Activated T-helper 1 cell treated with anti-CD3 and anti-CD28 coated beads, Interleukin-12 subunit alpha, Interleukin-12 subunit beta, Interleukin-2, Interleukin-4 antibody, amounts not matched to agents 30 ng/mL and 10 ng/mL and 1 ng/mL, durations not matched to agents 14 hours and 24 hours and 36 hours (primary cell): ENCODE data around the gene SRF. TPM values are rescaled to one million over a fixed set of nuclear protein-coding genes. Genes with fewer than 3 reads are reported as not detected.
"Not testable (repeated sequence)": the region's sequence is repeated elsewhere in the genome, so short reads cannot be mapped to it uniquely, and the experiment has no call there.

Source experiments
- DNase-seq: peaks from one replicate; pipeline ENCODE4 v3.0.0; 2021; ENCODE audit warnings: low spot score
- H3K27ac Mint-ChIP-seq: one replicate; pipeline ENCODE4 v1.8.0; 2021; ENCODE audit warnings: mild to moderate bottlenecking, mixed read lengths
- H3K27me3 Mint-ChIP-seq: one replicate; pipeline ENCODE4 v1.8.0; 2022; ENCODE audit warnings: mild to moderate bottlenecking, moderate library complexity, mixed read lengths; ENCODE audit not compliant: insufficient read depth
- H3K36me3 Mint-ChIP-seq: one replicate; pipeline ENCODE4 v1.8.0; 2021; ENCODE audit warnings: low read depth, mixed read lengths
- H3K4me1 Mint-ChIP-seq: one replicate; pipeline ENCODE4 v1.8.0; 2021; ENCODE audit warnings: low read depth, mixed read lengths
- H3K4me3 Mint-ChIP-seq: one replicate; pipeline ENCODE4 v1.8.0; 2021; ENCODE audit warnings: mild to moderate bottlenecking, moderate library complexity, mixed read lengths
- H3K9me3 Mint-ChIP-seq: one replicate; pipeline ENCODE4 v1.8.0; 2021; ENCODE audit warnings: mixed read lengths
- intact Hi-C: fragments of 100-400 bp; cut with micrococcal nuclease; formaldehyde crosslinking; loops from one replicate; pipeline ENCODE4 v1.15.1; 2024
- total RNA-seq: library from RNA; stranded (reverse); gene quantifications from 2 replicates; pipeline ENCODE4 v1.2.3, GENCODE V29; 2022

The SRF gene
- 61.4 and 61.9 TPM in 2 replicates for total RNA-seq

DNA sequence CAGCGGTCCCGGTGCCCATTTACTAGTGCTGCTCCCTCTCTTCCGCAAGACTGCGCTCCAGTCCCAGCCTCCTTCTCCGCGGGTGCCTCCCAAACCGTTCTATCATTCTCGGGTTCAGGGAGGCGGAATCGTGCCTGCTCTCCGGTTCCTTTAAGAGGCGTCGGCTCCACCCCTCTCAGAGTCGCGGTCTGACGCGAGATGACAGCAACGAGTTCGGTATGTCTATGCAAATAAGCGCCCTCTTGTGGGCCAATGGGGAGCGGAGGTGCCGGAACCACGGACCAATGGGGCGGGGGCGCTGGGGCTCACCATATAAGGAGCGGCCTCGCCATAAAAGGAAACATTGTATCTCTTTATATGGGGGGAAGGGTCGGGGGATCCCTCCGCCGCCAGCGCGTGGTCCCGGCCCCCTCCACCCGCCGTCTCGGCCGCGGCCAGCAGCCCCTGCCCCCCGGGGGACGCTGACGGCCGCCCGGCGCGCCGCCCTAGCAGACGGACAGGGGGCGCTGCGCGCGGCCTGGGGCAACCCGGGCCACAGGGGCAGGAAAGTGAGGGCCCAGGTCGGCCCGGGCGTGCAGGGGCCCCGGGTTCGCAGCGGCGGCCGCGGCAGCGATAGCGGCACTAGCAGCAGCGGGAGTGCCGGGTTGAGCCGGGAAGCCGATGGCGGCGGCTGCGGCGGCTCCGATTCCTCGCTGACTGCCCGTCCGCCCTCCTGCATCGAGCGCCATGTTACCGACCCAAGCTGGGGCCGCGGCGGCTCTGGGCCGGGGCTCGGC is at the start of gene SRF:
Gene SRF (plus strand): TSS at position 339 of the 776 bp plus-strand sequence. CDS start 388 bp downstream, at position 727.
- H3K4me3 Mint-ChIP-seq: peak within 1 kb of the TSS; percentile 94
- peaks cover 44% of the 10 kb centered on the region for H3K4me1 Mint-ChIP-seq
- peak; percentile 99 for DNase-seq
- no peaks in the 10 kb centered on the region for H3K9me3 Mint-ChIP-seq
- H3K36me3 Mint-ChIP-seq: peaks cover 17% of the 10 kb centered on the region
- H3K27me3 Mint-ChIP-seq: peaks cover 2% of the 10 kb centered on the region
- intact Hi-C loops: loop anchor here (1.0 to 5.0 kb wide), 13 partner anchors 53 to 949 kb away; partner anchors contain the start of genes ABCC10, BICRAL, GTPBP2 and KLC4
- peak within 1 kb of the TSS; percentile 93 for H3K27ac Mint-ChIP-seq

DNA sequence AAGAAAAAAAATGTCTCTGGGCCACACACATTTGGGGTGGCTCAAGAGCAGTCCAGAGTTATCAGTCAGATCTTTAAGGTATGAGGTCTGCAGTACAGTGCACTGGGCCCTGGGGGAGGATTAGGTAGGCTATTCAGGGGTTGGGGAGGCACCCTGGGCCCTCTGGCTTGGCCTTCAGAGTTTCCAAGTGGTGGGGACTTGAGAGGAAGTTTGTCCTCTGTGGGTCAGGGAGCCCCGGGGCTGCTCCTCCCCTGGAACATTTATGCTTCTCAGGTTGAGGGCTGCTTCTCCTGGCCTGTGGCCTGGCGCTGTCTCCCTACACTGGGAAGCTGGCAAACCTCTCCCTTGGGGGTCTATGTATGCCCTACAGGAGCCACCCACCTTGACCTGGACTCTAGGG is 48.9 kb upstream of the SRF start:
- DNase-seq: no peak
- Mint-ChIP-seq H3K27ac (no peak overlapping the region), H3K4me1 (no peaks in the 10 kb centered on the region), H3K4me3 (no peak overlapping the region), H3K9me3 (no peaks in the 10 kb centered on the region), H3K27me3 (peaks cover 4% of the 10 kb centered on the region), H3K36me3 (no peaks in the 10 kb centered on the region)
- intact Hi-C loops: no loop called here

GRCh38 chr6:43123461-43124314 is 47.4 kb upstream of the SRF start:
- DNase-seq: no peak
- no peaks in the 10 kb centered on the region for H3K4me1 Mint-ChIP-seq
- intact Hi-C loops: no loop called here
- H3K27me3 Mint-ChIP-seq: peaks cover 4% of the 10 kb centered on the region
- no peaks in the 10 kb centered on the region for H3K9me3 Mint-ChIP-seq
- H3K27ac Mint-ChIP-seq: no peak overlapping the region
- no peaks in the 10 kb centered on the region for H3K36me3 Mint-ChIP-seq
- no peak overlapping the region for H3K4me3 Mint-ChIP-seq

- Mint-ChIP-seq H3K4me1 (no peaks in the 10 kb centered on the region), H3K36me3 (no peaks in the 10 kb centered on the region), H3K4me3 (no peak overlapping the region), H3K27me3 (peaks cover 4% of the 10 kb centered on the region), H3K9me3 (no peaks in the 10 kb centered on the region), H3K27ac (no peak overlapping the region)
- DNase-seq: no peak
- intact Hi-C loops: no loop called here
These were observed 46.6 kb upstream of the SRF start for GRCh38 chr6:43124481-43124880.

DNA sequence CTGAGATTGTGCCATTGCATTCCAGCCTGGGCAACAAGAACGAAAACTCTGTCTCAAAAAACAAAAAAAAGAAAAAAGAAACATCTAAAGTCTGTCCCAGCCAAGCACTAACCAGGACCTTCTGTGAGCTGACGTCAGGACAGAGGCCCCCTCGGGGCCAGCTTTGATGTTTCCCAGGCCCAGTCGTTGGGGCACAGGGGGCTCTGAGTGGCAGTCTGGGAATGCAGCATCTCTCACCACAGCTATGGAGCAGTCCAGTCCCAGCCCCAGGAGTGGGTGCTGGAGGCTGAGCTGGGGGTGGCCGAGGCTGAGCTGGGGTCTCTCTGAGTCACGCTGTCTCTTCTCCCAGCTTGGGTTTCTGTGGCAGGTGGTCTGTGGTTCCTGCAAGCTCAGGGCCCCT is 46.0 kb upstream of the SRF start:
- Mint-ChIP-seq H3K9me3 (no peaks in the 10 kb centered on the region), H3K4me1 (no peaks in the 10 kb centered on the region), H3K36me3 (no peaks in the 10 kb centered on the region), H3K27ac (no peak overlapping the region), H3K27me3 (peaks cover 4% of the 10 kb centered on the region), H3K4me3 (no peak overlapping the region)
- intact Hi-C loops: no loop called here
- DNase-seq: no peak

DNA sequence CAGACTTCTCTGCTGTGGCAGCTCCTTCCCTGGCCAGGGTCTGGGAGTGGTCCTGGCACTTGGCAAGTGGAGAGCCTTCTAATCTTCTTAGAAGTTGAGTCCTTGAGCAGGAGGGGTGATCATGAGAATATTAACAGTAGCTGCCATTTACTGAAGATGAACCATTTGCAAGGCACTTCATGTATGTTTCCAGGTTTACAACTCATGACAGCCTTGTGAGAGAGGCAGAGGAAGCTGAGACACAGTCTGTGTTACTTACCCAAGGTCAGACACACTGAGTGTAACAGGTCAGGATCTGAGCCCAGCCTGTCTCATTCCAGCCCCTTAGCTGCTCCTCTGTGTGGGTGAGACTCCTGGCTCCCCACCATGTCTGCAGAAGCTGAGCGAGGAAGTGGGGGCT is 45.5 kb upstream of the SRF start:
- no peak for DNase-seq
- H3K4me1 Mint-ChIP-seq: no peaks in the 10 kb centered on the region
- no peak overlapping the region for H3K27ac Mint-ChIP-seq
- H3K9me3 Mint-ChIP-seq: no peaks in the 10 kb centered on the region
- intact Hi-C loops: no loop called here
- H3K36me3 Mint-ChIP-seq: no peaks in the 10 kb centered on the region
- no peak overlapping the region for H3K4me3 Mint-ChIP-seq
- H3K27me3 Mint-ChIP-seq: peaks cover 4% of the 10 kb centered on the region

DNA sequence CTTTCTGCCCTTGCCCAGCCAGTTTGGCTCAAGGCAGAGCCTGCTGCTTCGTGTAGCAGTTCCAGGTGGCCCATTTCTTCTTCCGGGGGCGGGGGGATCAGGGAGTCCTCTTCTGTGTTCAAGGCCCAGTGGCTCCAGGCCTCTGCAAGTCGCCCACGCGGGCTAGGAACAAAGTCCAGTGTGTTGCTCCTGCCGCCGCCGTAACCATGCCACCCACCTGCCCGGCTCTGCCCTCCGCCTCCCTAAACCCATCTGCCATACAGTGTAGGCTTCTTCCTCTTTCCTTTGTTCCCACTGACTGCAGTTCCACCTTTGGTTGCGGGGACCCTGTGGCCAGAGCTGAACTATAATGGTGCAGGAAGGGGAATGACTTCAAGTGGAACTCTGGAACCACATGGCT is 43.9 kb upstream of the SRF start:
- no peak for DNase-seq
- Mint-ChIP-seq H3K36me3 (no peaks in the 10 kb centered on the region), H3K27me3 (no peaks in the 10 kb centered on the region), H3K4me3 (no peak overlapping the region), H3K27ac (no peak overlapping the region), H3K9me3 (no peaks in the 10 kb centered on the region), H3K4me1 (no peaks in the 10 kb centered on the region)
- intact Hi-C loops: no loop called here

GRCh38 chr6:43127877-43128276 is 43.2 kb upstream of the SRF start:
- no peaks in the 10 kb centered on the region for H3K4me1 Mint-ChIP-seq
- H3K36me3 Mint-ChIP-seq: no peaks in the 10 kb centered on the region
- intact Hi-C loops: no loop called here
- no peak overlapping the region for H3K27ac Mint-ChIP-seq
- H3K27me3 Mint-ChIP-seq: no peaks in the 10 kb centered on the region
- DNase-seq: no peak
- no peak overlapping the region for H3K4me3 Mint-ChIP-seq
- H3K9me3 Mint-ChIP-seq: no peaks in the 10 kb centered on the region

DNA sequence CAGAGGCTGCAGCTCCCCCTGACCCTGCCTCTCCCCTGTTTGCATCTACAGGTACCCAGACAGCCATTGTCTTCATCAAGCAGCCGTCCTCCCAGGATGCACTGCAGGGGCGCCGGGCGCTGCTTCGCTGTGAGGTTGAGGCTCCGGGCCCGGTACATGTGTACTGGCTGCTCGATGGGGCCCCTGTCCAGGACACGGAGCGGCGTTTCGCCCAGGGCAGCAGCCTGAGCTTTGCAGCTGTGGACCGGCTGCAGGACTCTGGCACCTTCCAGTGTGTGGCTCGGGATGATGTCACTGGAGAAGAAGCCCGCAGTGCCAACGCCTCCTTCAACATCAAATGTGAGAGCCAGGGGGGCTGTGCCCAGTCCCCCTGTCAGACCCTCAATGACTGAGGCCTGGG is 42.1 kb upstream of the SRF start:
- H3K9me3 Mint-ChIP-seq: no peaks in the 10 kb centered on the region
- H3K27ac Mint-ChIP-seq: no peak overlapping the region

DNA sequence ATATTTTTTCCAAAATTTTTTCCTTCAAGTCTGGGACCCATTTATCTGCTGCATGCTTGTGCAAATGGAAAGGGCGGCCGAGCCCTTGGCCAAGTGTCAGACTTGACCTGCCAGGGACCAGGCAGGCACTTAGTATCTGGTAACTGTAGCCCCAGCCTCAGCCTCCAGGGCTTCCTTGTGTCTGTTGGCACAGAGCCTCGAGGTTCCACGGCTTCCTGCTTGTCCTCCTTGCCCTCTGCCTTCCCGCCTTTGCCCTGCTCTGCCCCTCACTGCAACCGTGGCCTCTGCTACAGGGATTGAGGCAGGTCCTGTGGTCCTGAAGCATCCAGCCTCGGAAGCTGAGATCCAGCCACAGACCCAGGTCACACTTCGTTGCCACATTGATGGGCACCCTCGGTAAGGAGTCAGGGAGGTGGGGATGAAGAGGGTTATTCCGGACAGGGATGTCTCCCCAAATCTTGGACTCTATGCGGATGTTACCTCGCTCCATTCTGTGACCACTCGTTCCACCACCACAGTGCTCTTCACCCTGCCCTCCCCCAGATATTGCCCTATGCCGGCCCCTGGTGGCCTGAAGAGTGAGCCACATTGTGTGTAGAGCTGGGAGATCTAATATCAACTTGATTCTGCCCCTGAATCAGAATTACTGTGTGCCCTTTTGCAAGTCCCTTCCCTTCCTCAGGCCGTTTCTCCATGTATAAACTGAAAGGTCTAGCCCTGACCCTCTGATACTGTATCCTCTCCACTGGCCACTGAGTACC is 41.5 kb upstream of the SRF start:
- no peak for DNase-seq
- Mint-ChIP-seq H3K4me1 (no peaks in the 10 kb centered on the region), H3K27me3 (no peaks in the 10 kb centered on the region), H3K36me3 (no peaks in the 10 kb centered on the region), H3K9me3 (no peaks in the 10 kb centered on the region), H3K4me3 (no peak overlapping the region), H3K27ac (no peak overlapping the region)
- intact Hi-C loops: no loop called here

More for the DNA sequence above, 42.1 kb upstream of the SRF start:
- Mint-ChIP-seq H3K36me3 (no peaks in the 10 kb centered on the region), H3K4me3 (no peak overlapping the region), H3K4me1 (no peaks in the 10 kb centered on the region), H3K27me3 (no peaks in the 10 kb centered on the region)
- intact Hi-C loops: no loop called here
- DNase-seq: no peak

- H3K4me3 Mint-ChIP-seq: no peak overlapping the region
- no peak for DNase-seq
- H3K27me3 Mint-ChIP-seq: no peaks in the 10 kb centered on the region
- H3K9me3 Mint-ChIP-seq: no peaks in the 10 kb centered on the region
- H3K36me3 Mint-ChIP-seq: no peaks in the 10 kb centered on the region
- intact Hi-C loops: no loop called here
- H3K4me1 Mint-ChIP-seq: no peaks in the 10 kb centered on the region
- no peak overlapping the region for H3K27ac Mint-ChIP-seq
These were observed 40.6 kb upstream of the SRF start for GRCh38 chr6:43130429-43130828.

DNA sequence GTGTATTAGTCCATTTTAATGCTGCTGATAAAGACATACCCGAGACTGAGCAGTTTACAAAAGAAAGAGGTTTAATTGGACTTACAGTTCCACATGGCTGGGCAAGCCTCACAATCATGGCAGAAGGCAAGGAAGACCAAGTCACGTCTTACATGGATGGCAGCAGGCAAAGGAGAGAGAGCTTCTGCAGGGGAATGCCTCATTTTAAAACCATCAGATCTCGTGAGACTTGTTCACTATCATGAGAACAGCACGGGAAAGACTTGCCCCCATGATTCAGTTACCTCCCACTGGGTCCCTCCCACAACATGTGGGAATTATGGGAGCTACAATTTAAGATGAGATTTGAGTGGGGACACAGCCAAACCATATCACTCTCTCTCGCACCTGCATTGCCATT is 39.7 kb upstream of the SRF start:
- H3K27ac Mint-ChIP-seq, H3K4me3 Mint-ChIP-seq, H3K36me3 Mint-ChIP-seq, intact Hi-C loops, H3K4me1 Mint-ChIP-seq, DNase-seq, H3K9me3 Mint-ChIP-seq, H3K27me3 Mint-ChIP-seq: not testable (repeated sequence)

DNA sequence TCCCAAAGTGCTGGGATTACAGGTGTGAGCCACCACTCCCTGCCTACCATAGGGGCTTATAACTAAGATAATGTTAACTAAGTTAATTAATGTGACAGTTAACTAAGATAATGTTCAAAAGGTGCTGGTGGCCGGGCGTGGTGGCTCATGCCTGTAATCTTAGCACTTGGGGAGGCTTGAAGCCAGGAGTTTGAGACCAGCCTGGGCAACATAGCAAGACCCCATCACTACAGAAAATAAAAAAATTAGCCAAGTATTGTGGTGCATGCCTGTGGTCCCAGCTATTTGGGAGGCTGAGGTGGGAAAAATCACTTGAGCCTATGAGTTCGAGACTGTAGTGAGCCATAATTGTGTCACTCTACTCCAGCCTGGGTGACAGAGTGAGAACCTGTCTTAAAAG is 32.8 kb upstream of the SRF start:
- Mint-ChIP-seq H3K4me3 (no peak overlapping the region), H3K4me1 (no peaks in the 10 kb centered on the region), H3K27ac (no peak overlapping the region), H3K27me3 (no peaks in the 10 kb centered on the region), H3K9me3 (no peaks in the 10 kb centered on the region), H3K36me3 (no peaks in the 10 kb centered on the region)
- DNase-seq: no peak
- intact Hi-C loops: no loop called here
